Smooth muscle cell (in vitro differentiated cells): ENCODE results near the gene RCBTB2. TPM values are rescaled to one million over a fixed set of nuclear protein-coding genes. Genes with fewer than 3 reads are reported as not detected.

Source experiments
- DNase-seq: peaks from one replicate; lab custom pipeline; 2025; ENCODE audit not compliant: unreplicated experiment; lab: John Stamatoyannopoulos, UW
- H2AFZ ChIP-seq: fragments of 200-600 bp; sonication (generic); 2 replicates; pipeline ENCODE4 v1.6.0; 2016; ENCODE audit warnings: antibody characterized with exemption, low read depth, mild to moderate bottlenecking
- H3F3A ChIP-seq: fragments of 200-600 bp; sonication (generic); 2 replicates; pipeline ENCODE4 v1.6.0; 2017; ENCODE audit warnings: antibody characterized with exemption, low read depth
- H3K27ac ChIP-seq: fragments of 200-600 bp; sonication (generic); 2 replicates; pipeline ENCODE4 v1.5.1; 2016; ENCODE audit warnings: low read depth, mild to moderate bottlenecking
- H3K27me3 ChIP-seq: fragments of 200-600 bp; sonication (generic); 2 replicates; pipeline ENCODE4 v1.6.1; 2016; ENCODE audit warnings: low read depth, mild to moderate bottlenecking
- H3K36me3 ChIP-seq: fragments of 200-600 bp; sonication (generic); 2 replicates; pipeline ENCODE4 v1.5.1; 2016; ENCODE audit warnings: low read depth
- H3K4me1 ChIP-seq: fragments of 200-600 bp; sonication (generic); 2 replicates; pipeline ENCODE4 v1.5.1; 2016; ENCODE audit warnings: low read depth
- H3K4me2 ChIP-seq: fragments of 200-600 bp; sonication (generic); 2 replicates; pipeline ENCODE4 v1.6.0; 2016; ENCODE audit warnings: mild to moderate bottlenecking
- H3K4me3 ChIP-seq: fragments of 200-600 bp; sonication (generic); 2 replicates; pipeline ENCODE4 v1.5.1; 2016; ENCODE audit warnings: mild to moderate bottlenecking
- H3K79me2 ChIP-seq: fragments of 200-600 bp; sonication (generic); 2 replicates; pipeline ENCODE4 v1.6.0; 2016; ENCODE audit warnings: low read depth, mild to moderate bottlenecking
- H3K9ac ChIP-seq: fragments of 200-600 bp; sonication (generic); 2 replicates; pipeline ENCODE4 v1.6.0; 2016; ENCODE audit warnings: low read depth
- H3K9me3 ChIP-seq: fragments of 200-600 bp; sonication (generic); replicated peaks from 2 replicates; pipeline ENCODE4 v1.5.1; 2016; ENCODE audit warnings: low read depth
- H4K20me1 ChIP-seq: fragments of 200-600 bp; sonication (generic); 2 replicates; pipeline ENCODE4 v1.6.0; 2016; ENCODE audit warnings: low read depth
- CTCF ChIP-seq: fragments of 200-600 bp; sonication (generic); IDR thresholded peaks from 2 replicates; pipeline ENCODE4 v1.5.1; 2017; ENCODE audit warnings: borderline replicate concordance, mild to moderate bottlenecking, antibody characterized with exemption; ENCODE audit not compliant: insufficient read depth, poor library complexity, severe bottlenecking
- WGBS: methylation state at CpG from one replicate; pipeline ENCODE4 v1.1.7; 2016; ENCODE audit warnings: low lambda C conversion rate; 5-methylcytosine and 5-hydroxymethylcytosine counted together
- polyA plus RNA-seq: library from polyadenylated mRNA; unstranded; fragments of >200 nt; fragmentation: Nextera tagmentation; extraction: Ambion mirVana; gene quantifications from 2 replicates; pipeline ENCODE4 v1.2.1, GENCODE V29; 2016
- total RNA-seq: library from RNA; depleted of rRNA; stranded (reverse); fragments of >200 nt; gene quantifications from 2 replicates; pipeline ENCODE4 v1.2.3, GENCODE V29; 2014

The RCBTB2 gene
- total and polyA plus RNA-seq, 2 experiments from 2014 or later: 3.7 to 5.0 TPM

GRCh38 chr13:48485432-48485831 lies 47.4 kb downstream of the RCBTB2 start:
- H2AFZ ChIP-seq: no peak overlapping the region
- no peaks in the 10 kb centered on the region for H3K36me3 ChIP-seq
- H3K27me3 ChIP-seq: no peaks in the 10 kb centered on the region
- no peak overlapping the region for H3K4me3 ChIP-seq
- no peaks in the 10 kb centered on the region for H3K4me1 ChIP-seq
- no peaks in the 10 kb centered on the region for H3K79me2 ChIP-seq
- no peak for TF ChIP-seq CTCF
- H4K20me1 ChIP-seq: no peaks in the 10 kb centered on the region
- no peak for DNase-seq
- 93% methylated on average over 3 of the region's 3 CpGs for WGBS
- no peak overlapping the region for H3K27ac ChIP-seq
- H3K4me2 ChIP-seq: no peak overlapping the region
- H3F3A ChIP-seq: no peaks in the 10 kb centered on the region
- no peak overlapping the region for H3K9ac ChIP-seq
- H3K9me3 ChIP-seq: no peaks in the 10 kb centered on the region

- Histone ChIP-seq H3K79me2 (no peaks in the 10 kb centered on the region), H3F3A (no peaks in the 10 kb centered on the region), H2AFZ (no peak overlapping the region), H3K4me3 (no peak overlapping the region), H3K4me2 (no peak overlapping the region), H3K27me3 (no peaks in the 10 kb centered on the region), H3K4me1 (no peaks in the 10 kb centered on the region), H3K9ac (no peak overlapping the region), H3K27ac (no peak overlapping the region), H4K20me1 (no peaks in the 10 kb centered on the region), H3K36me3 (peaks cover 4% of the 10 kb centered on the region), H3K9me3 (no peaks in the 10 kb centered on the region)
- no peak for TF ChIP-seq CTCF
- 88% methylated on average over 3 of the region's 3 CpGs for WGBS
- DNase-seq: no peak
Measured at GRCh38 chr13:48483575-48483974, 49.3 kb downstream of the RCBTB2 start.

- DNase-seq: no peak
- peaks cover 4% of the 10 kb centered on the region for H3K36me3 ChIP-seq
- no peaks in the 10 kb centered on the region for H3K9me3 ChIP-seq
- H2AFZ ChIP-seq: no peak overlapping the region
- no peak for TF ChIP-seq CTCF
- H3F3A ChIP-seq: no peaks in the 10 kb centered on the region
- no peak overlapping the region for H3K4me3 ChIP-seq
- H3K79me2 ChIP-seq: no peaks in the 10 kb centered on the region
- no peaks in the 10 kb centered on the region for H3K27me3 ChIP-seq
- H4K20me1 ChIP-seq: no peaks in the 10 kb centered on the region
- H3K9ac ChIP-seq: no peak overlapping the region
- no peak overlapping the region for H3K27ac ChIP-seq
- no peak overlapping the region for H3K4me2 ChIP-seq
- WGBS: 65% methylated on average over 1 of the region's 1 CpG
- no peaks in the 10 kb centered on the region for H3K4me1 ChIP-seq
Measured at GRCh38 chr13:48478391-48478790, 54.5 kb downstream of the RCBTB2 start.

GRCh38 chr13:48477191-48477855 lies 55.6 kb downstream of the RCBTB2 start:
- Histone ChIP-seq H3K4me3 (no peak overlapping the region), H3K4me1 (no peaks in the 10 kb centered on the region), H2AFZ (no peak overlapping the region), H4K20me1 (no peaks in the 10 kb centered on the region), H3K27me3 (no peaks in the 10 kb centered on the region), H3K9me3 (no peaks in the 10 kb centered on the region), H3K79me2 (no peaks in the 10 kb centered on the region), H3K36me3 (peaks cover 4% of the 10 kb centered on the region), H3F3A (no peaks in the 10 kb centered on the region), H3K9ac (no peak overlapping the region), H3K27ac (no peak overlapping the region), H3K4me2 (no peak overlapping the region)
- TF ChIP-seq CTCF: no peak
- DNase-seq: no peak
- WGBS: 100% methylated on average over 2 of the region's 2 CpGs
